ENCODE data around the gene RNF213.

DNA sequence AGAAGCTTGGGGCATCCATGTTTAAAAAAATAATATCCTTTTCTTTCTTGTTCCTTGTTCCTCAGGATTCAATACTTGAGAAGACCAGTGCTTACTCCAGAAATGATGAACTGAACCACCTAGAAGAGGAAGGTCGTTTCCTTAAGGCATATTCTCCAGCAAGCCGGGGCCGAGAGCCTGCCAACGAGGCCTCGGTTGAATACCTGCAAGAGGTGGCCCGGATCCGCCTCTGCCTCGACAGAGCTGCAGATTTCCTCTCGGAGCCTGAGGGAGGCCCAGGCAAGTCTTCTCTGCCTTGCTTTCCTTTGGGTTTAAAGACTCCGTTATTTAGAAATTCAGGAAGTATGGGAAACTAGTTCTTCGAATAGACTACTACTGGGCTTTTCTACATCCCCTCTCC lies 111.8 kb downstream of the RNF213 start:
- no peak for TF ChIP-seq POLR2A (IDR thresholded peaks at IDR 0.05)
- TF ChIP-seq POLR2AphosphoS5 (IDR thresholded peaks at IDR 0.05), result no peak
- TF ChIP-seq, protein P1, sequence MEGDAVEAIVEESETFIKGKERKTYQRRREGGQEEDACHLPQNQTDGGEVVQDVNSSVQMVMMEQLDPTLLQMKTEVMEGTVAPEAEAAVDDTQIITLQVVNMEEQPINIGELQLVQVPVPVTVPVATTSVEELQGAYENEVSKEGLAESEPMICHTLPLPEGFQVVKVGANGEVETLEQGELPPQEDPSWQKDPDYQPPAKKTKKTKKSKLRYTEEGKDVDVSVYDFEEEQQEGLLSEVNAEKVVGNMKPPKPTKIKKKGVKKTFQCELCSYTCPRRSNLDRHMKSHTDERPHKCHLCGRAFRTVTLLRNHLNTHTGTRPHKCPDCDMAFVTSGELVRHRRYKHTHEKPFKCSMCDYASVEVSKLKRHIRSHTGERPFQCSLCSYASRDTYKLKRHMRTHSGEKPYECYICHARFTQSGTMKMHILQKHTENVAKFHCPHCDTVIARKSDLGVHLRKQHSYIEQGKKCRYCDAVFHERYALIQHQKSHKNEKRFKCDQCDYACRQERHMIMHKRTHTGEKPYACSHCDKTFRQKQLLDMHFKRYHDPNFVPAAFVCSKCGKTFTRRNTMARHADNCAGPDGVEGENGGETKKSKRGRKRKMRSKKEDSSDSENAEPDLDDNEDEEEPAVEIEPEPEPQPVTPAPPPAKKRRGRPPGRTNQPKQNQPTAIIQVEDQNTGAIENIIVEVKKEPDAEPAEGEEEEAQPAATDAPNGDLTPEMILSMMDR (IDR thresholded peaks at IDR 0.05), result no peak
- no peak for TF ChIP-seq EP300 (IDR thresholded peaks at IDR 0.05)
